ENCODE measurements around the gene MUS81.

DNA sequence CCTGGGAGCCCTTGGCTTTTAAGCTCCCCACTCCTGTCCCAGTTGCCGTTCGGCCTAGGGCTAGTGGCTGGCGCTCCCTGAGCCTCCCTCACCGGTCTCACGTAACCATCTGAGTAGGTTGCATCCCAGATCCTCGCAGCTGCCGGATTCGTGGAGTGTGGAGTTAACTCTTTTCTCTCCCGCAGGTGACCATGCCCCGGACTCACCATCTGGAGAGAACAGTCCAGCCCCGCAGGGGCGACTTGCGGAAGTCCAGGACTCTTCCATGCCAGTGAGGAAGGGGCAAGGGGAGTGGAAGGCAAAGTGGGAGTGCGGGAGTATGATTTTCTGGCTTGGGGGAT is 902 bp downstream of the MUS81 start:
- no peak for TF ChIP-seq PBX3 (IDR thresholded peaks at IDR 0.05; ENCODE audit: insufficient replicate concordance, low read depth, low read length)
- no peak for TF ChIP-seq YY1 (IDR thresholded peaks at IDR 0.05; ENCODE audit: low read depth, low read length)
- no peak for TF ChIP-seq CTCF (IDR thresholded peaks at IDR 0.05 in 2 of 3, conservative IDR thresholded peaks at IDR 0.05 in 1 of 3; ENCODE audit: control insufficient read depth in 2 of 3, extremely low read depth in 1 of 3, insufficient read depth in 1 of 3, low read depth in 3 of 3, low read length in 3 of 3)
